NT2/D1 (cell line): ENCODE results near the gene PRDM10.

Experiments used
- SUZ12 ChIP-seq: IDR thresholded peaks from 2 replicates; pipeline ENCODE4 v1.6.1; 2011; ENCODE audit not compliant: insufficient read length, insufficient read depth; ENCODE audit errors: extremely low read depth
- YY1 ChIP-seq: IDR thresholded peaks from 2 replicates; pipeline ENCODE4 v1.6.1; 2011; ENCODE audit not compliant: insufficient read length, insufficient read depth
- ZNF274 ChIP-seq: IDR thresholded peaks from 2 replicates; pipeline ENCODE4 v1.6.1; 2011; ENCODE audit warnings: mild to moderate bottlenecking, low read depth, low read length

- TF ChIP-seq SUZ12 (no peak), ZNF274 (no peak), YY1 (no peak)
Observed at GRCh38 chr11:129852125-129852740, 150.4 kb downstream of the PRDM10 start.
